ENCODE data around the gene RDH16. TPM values are rescaled to one million over a fixed set of nuclear protein-coding genes. Genes with fewer than 3 reads are reported as not detected.
"Not testable (repeated sequence)": the region's sequence is repeated elsewhere in the genome, so short reads cannot be mapped to it uniquely, and the experiment has no call there.

Gene RDH16
- total and polyA plus RNA-seq, 2 experiments from 2014 or later: 0.52 to 0.66 TPM

DNA sequence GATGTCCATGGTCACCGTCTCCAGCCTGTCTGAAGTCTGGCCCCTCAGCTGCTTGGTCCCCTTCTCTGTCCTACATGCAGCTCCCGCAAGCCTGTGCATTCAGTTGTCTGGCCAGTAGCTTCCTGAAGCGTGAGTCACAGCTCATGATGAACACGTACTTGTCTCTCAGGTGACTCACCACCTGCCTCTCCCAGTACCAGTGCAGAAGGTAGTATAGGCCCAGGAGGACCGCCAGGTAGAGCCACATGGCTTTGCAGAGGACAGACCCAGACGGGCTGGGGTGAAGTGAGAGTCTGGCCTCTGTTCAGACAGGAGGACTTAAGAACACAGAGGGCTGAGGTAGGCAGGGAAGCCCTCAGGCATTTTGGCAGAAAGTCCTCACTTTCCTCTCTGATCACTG, 28.3 kb upstream of the RDH16 start:
- DNase-seq (ENCODE audit: low spot score); H3K4me1 Mint-ChIP-seq; H3K36me3 Mint-ChIP-seq (ENCODE audit: low read depth); H3K9me3 Mint-ChIP-seq; ATAC-seq; H2AFZ ChIP-seq; H3K4me3 Mint-ChIP-seq; H3K79me2 ChIP-seq (replicated peaks; ENCODE audit: insufficient read depth); H4K20me1 ChIP-seq (replicated peaks; ENCODE audit: insufficient read depth); H3K4me2 ChIP-seq; H3K9me2 ChIP-seq (ENCODE audit: insufficient read depth); H3K27me3 ChIP-seq (ENCODE audit: insufficient read depth); H3K27ac ChIP-seq (ENCODE audit: low read depth); H3K36me3 ChIP-seq (ENCODE audit: insufficient read depth); H3F3A ChIP-seq (replicated peaks; ENCODE audit: low read depth); H3K27ac Mint-ChIP-seq; H3K4me3 ChIP-seq: not testable (repeated sequence)
- peaks cover 10% of the 10 kb centered on the region for H3K4me1 ChIP-seq (ENCODE audit: insufficient read depth)
- peaks cover 14% of the 10 kb centered on the region for H3K27me3 Mint-ChIP-seq (ENCODE audit: insufficient read depth, low read depth, poor library complexity)

DNA sequence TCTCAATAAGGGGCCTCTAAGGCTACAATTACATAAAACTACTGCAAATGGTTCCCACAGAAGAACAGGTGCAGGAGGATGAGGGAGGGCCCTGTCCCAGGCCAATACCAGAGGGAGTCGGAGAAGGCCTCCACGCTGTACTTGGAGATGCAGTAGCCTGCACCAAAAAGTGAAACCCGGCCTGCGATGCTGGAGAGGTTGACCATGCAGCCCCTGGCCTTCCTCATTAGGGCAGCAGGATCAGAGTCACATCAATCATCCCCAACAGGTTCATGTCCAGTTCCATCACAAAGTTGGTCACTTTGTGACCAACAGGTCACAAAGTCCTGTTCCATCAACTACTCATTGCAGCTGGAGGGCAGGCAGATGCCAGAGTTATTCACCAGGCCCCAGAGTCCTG, 26.0 kb upstream of the RDH16 start:
- TF ChIP-seq, protein P1, sequence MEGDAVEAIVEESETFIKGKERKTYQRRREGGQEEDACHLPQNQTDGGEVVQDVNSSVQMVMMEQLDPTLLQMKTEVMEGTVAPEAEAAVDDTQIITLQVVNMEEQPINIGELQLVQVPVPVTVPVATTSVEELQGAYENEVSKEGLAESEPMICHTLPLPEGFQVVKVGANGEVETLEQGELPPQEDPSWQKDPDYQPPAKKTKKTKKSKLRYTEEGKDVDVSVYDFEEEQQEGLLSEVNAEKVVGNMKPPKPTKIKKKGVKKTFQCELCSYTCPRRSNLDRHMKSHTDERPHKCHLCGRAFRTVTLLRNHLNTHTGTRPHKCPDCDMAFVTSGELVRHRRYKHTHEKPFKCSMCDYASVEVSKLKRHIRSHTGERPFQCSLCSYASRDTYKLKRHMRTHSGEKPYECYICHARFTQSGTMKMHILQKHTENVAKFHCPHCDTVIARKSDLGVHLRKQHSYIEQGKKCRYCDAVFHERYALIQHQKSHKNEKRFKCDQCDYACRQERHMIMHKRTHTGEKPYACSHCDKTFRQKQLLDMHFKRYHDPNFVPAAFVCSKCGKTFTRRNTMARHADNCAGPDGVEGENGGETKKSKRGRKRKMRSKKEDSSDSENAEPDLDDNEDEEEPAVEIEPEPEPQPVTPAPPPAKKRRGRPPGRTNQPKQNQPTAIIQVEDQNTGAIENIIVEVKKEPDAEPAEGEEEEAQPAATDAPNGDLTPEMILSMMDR (conservative IDR thresholded peaks at IDR 0.05; ENCODE audit: low read depth in 2 of 2): no peak
- H3K4me3 ChIP-seq: no peak overlapping the region
- no peak overlapping the region for H3K27ac ChIP-seq (ENCODE audit: low read depth)
- peaks cover 5% of the 10 kb centered on the region; the same call in 1 of the 3 replicates for H3K36me3 Mint-ChIP-seq (ENCODE audit: low read depth)
- no peaks in the 10 kb centered on the region for H3K79me2 ChIP-seq (replicated peaks; ENCODE audit: insufficient read depth)
- H3F3A ChIP-seq (replicated peaks; ENCODE audit: low read depth): no peaks in the 10 kb centered on the region
- no peak overlapping the region for H3K4me2 ChIP-seq
- H3K27me3 Mint-ChIP-seq (ENCODE audit: insufficient read depth, low read depth, poor library complexity): peaks cover 15% of the 10 kb centered on the region
- H4K20me1 ChIP-seq (replicated peaks; ENCODE audit: insufficient read depth): no peaks in the 10 kb centered on the region
- H3K4me3 Mint-ChIP-seq: no peak overlapping the region
- peaks cover 8% of the 10 kb centered on the region for H3K4me1 Mint-ChIP-seq
- H3K36me3 ChIP-seq (ENCODE audit: insufficient read depth): no peaks in the 10 kb centered on the region
- H3K4me1 ChIP-seq (ENCODE audit: insufficient read depth): peaks cover 8% of the 10 kb centered on the region
- peaks cover 17% of the 10 kb centered on the region for H3K9me2 ChIP-seq (ENCODE audit: insufficient read depth)
- H2AFZ ChIP-seq: no peak overlapping the region
- DNase-seq (ENCODE audit: low spot score) (no peak), ATAC-seq (no peak)
- 0 out of 3 replicates have a peak, but pooled peaks cover under 1% of the 10 kb centered on the region for H3K9me3 Mint-ChIP-seq
- no peak overlapping the region for H3K27ac Mint-ChIP-seq
- H3K27me3 ChIP-seq (ENCODE audit: insufficient read depth): no peaks in the 10 kb centered on the region

- peaks cover 17% of the 10 kb centered on the region for H3K9me2 ChIP-seq (ENCODE audit: insufficient read depth)
- not testable (repeated sequence) for H3K27ac Mint-ChIP-seq; H3F3A ChIP-seq (replicated peaks; ENCODE audit: low read depth); H3K4me3 Mint-ChIP-seq; H3K4me2 ChIP-seq; H3K9me3 Mint-ChIP-seq; H3K27me3 ChIP-seq (ENCODE audit: insufficient read depth); H3K4me1 ChIP-seq (ENCODE audit: insufficient read depth); H3K79me2 ChIP-seq (replicated peaks; ENCODE audit: insufficient read depth); H4K20me1 ChIP-seq (replicated peaks; ENCODE audit: insufficient read depth); H3K4me1 Mint-ChIP-seq; H3K27ac ChIP-seq (ENCODE audit: low read depth); H2AFZ ChIP-seq; DNase-seq (ENCODE audit: low spot score); H3K4me3 ChIP-seq; ATAC-seq; H3K36me3 Mint-ChIP-seq (ENCODE audit: low read depth); H3K36me3 ChIP-seq (ENCODE audit: insufficient read depth)
- H3K27me3 Mint-ChIP-seq (ENCODE audit: insufficient read depth, low read depth, poor library complexity): peaks cover 15% of the 10 kb centered on the region
Observed at GRCh38 chr12:56982578-56983236, 25.3 kb upstream of the RDH16 start.

- Histone ChIP-seq H3K27ac (ENCODE audit: low read depth) (no peak overlapping the region), H3K9me2 (ENCODE audit: insufficient read depth) (peaks cover 17% of the 10 kb centered on the region), H3K79me2 (replicated peaks; ENCODE audit: insufficient read depth) (no peaks in the 10 kb centered on the region), H3K36me3 (ENCODE audit: insufficient read depth) (no peaks in the 10 kb centered on the region), H4K20me1 (replicated peaks; ENCODE audit: insufficient read depth) (no peaks in the 10 kb centered on the region), H3K4me3 (no peak overlapping the region), H3K27me3 (ENCODE audit: insufficient read depth) (no peaks in the 10 kb centered on the region), H3K4me1 (ENCODE audit: insufficient read depth) (no peaks in the 10 kb centered on the region), H3F3A (replicated peaks; ENCODE audit: low read depth) (no peaks in the 10 kb centered on the region), H2AFZ (no peak overlapping the region), H3K4me2 (no peak overlapping the region)
- H3K27me3 Mint-ChIP-seq (ENCODE audit: insufficient read depth, low read depth, poor library complexity): peaks cover 12% of the 10 kb centered on the region
- H3K4me3 Mint-ChIP-seq: no peak overlapping the region
- DNase-seq (ENCODE audit: low spot score) (no peak), ATAC-seq (no peak)
- H3K9me3 Mint-ChIP-seq: 0 out of 3 replicates have a peak, but pooled peaks cover 2% of the 10 kb centered on the region
- H3K27ac Mint-ChIP-seq: no peak overlapping the region
- no peaks in the 10 kb centered on the region; the same call in 2 of the 3 replicates for H3K4me1 Mint-ChIP-seq
- H3K36me3 Mint-ChIP-seq (ENCODE audit: low read depth): peaks cover 5% of the 10 kb centered on the region; the same call in 1 of the 3 replicates
- TF ChIP-seq, protein P2, sequence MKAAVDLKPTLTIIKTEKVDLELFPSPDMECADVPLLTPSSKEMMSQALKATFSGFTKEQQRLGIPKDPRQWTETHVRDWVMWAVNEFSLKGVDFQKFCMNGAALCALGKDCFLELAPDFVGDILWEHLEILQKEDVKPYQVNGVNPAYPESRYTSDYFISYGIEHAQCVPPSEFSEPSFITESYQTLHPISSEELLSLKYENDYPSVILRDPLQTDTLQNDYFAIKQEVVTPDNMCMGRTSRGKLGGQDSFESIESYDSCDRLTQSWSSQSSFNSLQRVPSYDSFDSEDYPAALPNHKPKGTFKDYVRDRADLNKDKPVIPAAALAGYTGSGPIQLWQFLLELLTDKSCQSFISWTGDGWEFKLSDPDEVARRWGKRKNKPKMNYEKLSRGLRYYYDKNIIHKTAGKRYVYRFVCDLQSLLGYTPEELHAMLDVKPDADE (IDR thresholded peaks at IDR 0.05): no peak
- TF ChIP-seq STAT1 (IDR thresholded peaks at IDR 0.05; ENCODE audit: unreplicated experiment): no peak
- no peak for TF ChIP-seq EZH2phosphoT487 (IDR thresholded peaks at IDR 0.05; ENCODE audit: unreplicated experiment)
- TF ChIP-seq, protein P1 (conservative IDR thresholded peaks at IDR 0.05; ENCODE audit: low read depth in 2 of 2): no peak
- no peak for TF ChIP-seq JUNB (IDR thresholded peaks at IDR 0.05; ENCODE audit: unreplicated experiment)
- no peak for TF ChIP-seq POLR2AphosphoS5 (IDR thresholded peaks at IDR 0.05; ENCODE audit: low read depth)
- TF ChIP-seq NANOG (IDR thresholded peaks at IDR 0.05; ENCODE audit: borderline replicate concordance): no peak
Observed at GRCh38 chr12:56980941-56981530, 23.6 kb upstream of the RDH16 start.

All from GM23338 (cell line).